ENCODE results near the gene FXYD5.

DNA sequence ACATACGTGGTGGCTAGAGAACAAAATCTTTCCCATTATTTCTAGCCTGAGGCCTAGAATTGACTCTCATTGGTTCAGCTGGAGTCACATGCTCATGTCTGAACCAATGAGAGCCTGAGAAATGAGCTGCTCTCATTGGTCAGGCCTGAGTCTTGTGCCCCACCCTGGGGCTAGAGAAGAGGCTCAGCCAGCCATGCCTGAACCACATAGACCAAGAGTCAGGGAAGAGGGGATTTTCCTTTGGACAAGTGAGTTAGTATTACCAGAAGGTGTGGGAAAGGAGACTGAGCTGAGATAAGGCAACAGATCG is 6.9 kb downstream of the FXYD5 start:
- TF ChIP-seq POLR2AphosphoS5 (IDR thresholded peaks at IDR 0.05; ENCODE audit: low read depth, low read length) (no peak), SPI1 (IDR thresholded peaks at IDR 0.05; ENCODE audit: low read depth, low read length) (no peak), POLR2A (IDR thresholded peaks at IDR 0.05; ENCODE audit: low read depth, low read length) (no peak), TAF1 (IDR thresholded peaks at IDR 0.05; ENCODE audit: low read depth, low read length) (no peak), PAX5 (IDR thresholded peaks at IDR 0.05; ENCODE audit: insufficient read depth, low read length, severe bottlenecking) (no peak)
